K562 (cell line): ENCODE measurements around the gene CEP57. TPM values are rescaled to one million over a fixed set of nuclear protein-coding genes. Genes with fewer than 3 reads are reported as not detected.

Experiments
- BRCA1 ChIP-seq, 2 experiments: fragments of 450-650 bp in 1 of 2; sonication (generic) in 1 of 2; formaldehyde crosslinking in 1 of 2; IDR thresholded peaks; 2 replicates each; pipeline versions ENCODE4 v1.5.0 to v1.6.1; 2017 to 2020; ENCODE audit warnings: mild to moderate bottlenecking in 1 of 2, missing genetic modification reagents in 1 of 2
- CBX3 ChIP-seq, 2 experiments: IDR thresholded peaks; 1 replicate in 1 of 2; 2 replicates in 1 of 2; pipeline ENCODE4 v1.6.1; 2012; ENCODE audit warnings: inconsistent platforms in 2 of 2, low read length in 2 of 2, borderline replicate concordance in 1 of 2, control low read depth in 1 of 2
- EGR1 ChIP-seq: fragments of 450-650 bp; conservative IDR thresholded peaks from 2 replicates; pipeline ENCODE4 v1.6.1; 2017; ENCODE audit warnings: mild to moderate bottlenecking
- EP300 ChIP-seq: IDR thresholded peaks from 2 replicates; pipeline ENCODE4 v1.6.1; 2012; ENCODE audit warnings: low read length, improper control_type of control experiment
- ETS2 ChIP-seq: IDR thresholded peaks from 2 replicates; pipeline ENCODE4 v1.6.1; 2016; ENCODE audit warnings: borderline replicate concordance, missing genetic modification characterization, mild to moderate bottlenecking, moderate library complexity, missing compliant biosample characterization; ENCODE audit not compliant: poor library complexity, severe bottlenecking
- EZH2 ChIP-seq: IDR thresholded peaks from 2 replicates; pipeline ENCODE4 v1.6.1; 2012; ENCODE audit warnings: low read depth, mild to moderate bottlenecking, inconsistent platforms, low read length, borderline replicate concordance
- FOXA3 ChIP-seq, 2 experiments: fragments of 450-650 bp in 1 of 2; sonication (generic) in 1 of 2; formaldehyde crosslinking; IDR thresholded peaks in 1 of 2; conservative IDR thresholded peaks in 1 of 2; 2 replicates each; pipeline versions ENCODE4 v1.4.0 to v1.8.0; 2020 to 2022; ENCODE audit warnings: mild to moderate bottlenecking in 2 of 2, missing genetic modification reagents in 1 of 2
- GABPB2 ChIP-seq: fragments of 250-450 bp; sonication (Bioruptor Pico); conservative IDR thresholded peaks from 2 replicates; pipeline ENCODE4 v1.5.1; 2021; ENCODE audit warnings: mild to moderate bottlenecking
- GATA2 ChIP-seq: sonication (generic); formaldehyde crosslinking; IDR thresholded peaks from 2 replicates; pipeline ENCODE4 v1.4.0; 2020; ENCODE audit warnings: mild to moderate bottlenecking, missing genetic modification reagents
- GATAD2B ChIP-seq: fragments of 450-650 bp; IDR thresholded peaks from 2 replicates; pipeline ENCODE4 v1.6.1; 2017; ENCODE audit warnings: mild to moderate bottlenecking, borderline replicate concordance
- HDAC1 ChIP-seq, 2 experiments: fragments of 450-650 bp; IDR thresholded peaks; 2 replicates each; pipeline ENCODE4 v1.6.1; 2016 to 2017; ENCODE audit warnings: inconsistent platforms in 1 of 2, mild to moderate bottlenecking in 1 of 2, moderate library complexity in 1 of 2
- JUNB ChIP-seq: fragments of 450-650 bp; formaldehyde crosslinking; conservative IDR thresholded peaks from 2 replicates; pipeline ENCODE4 v1.4.0; 2020; ENCODE audit warnings: mild to moderate bottlenecking
- MCM3 ChIP-seq: fragments of 450-650 bp; IDR thresholded peaks from 2 replicates; pipeline ENCODE4 v1.6.1; 2016
- MCM7 ChIP-seq, 2 experiments: fragments of 450-650 bp; IDR thresholded peaks; 2 replicates each; pipeline ENCODE4 v1.6.1; 2016 to 2018
- NFIC ChIP-seq: fragments of 450-650 bp; IDR thresholded peaks from 2 replicates; pipeline ENCODE4 v1.6.1; 2017; ENCODE audit warnings: mild to moderate bottlenecking, inconsistent platforms
- PHF21A ChIP-seq: fragments of 450-650 bp; IDR thresholded peaks from 2 replicates; pipeline ENCODE4 v1.6.1; 2017; ENCODE audit warnings: low read depth, borderline replicate concordance
- PRMT5 ChIP-seq: sonication (generic); formaldehyde crosslinking; IDR thresholded peaks from 2 replicates; pipeline ENCODE4 v1.5.0; 2020; ENCODE audit warnings: missing genetic modification reagents
- RBM34 ChIP-seq: fragments of 200-400 bp; formaldehyde crosslinking; IDR thresholded peaks from 2 replicates; pipeline ENCODE4 v1.6.1; 2018; ENCODE audit warnings: low read length, borderline replicate concordance; ENCODE audit not compliant: insufficient read depth
- SIX5 ChIP-seq, 2 experiments: IDR thresholded peaks; 2 replicates each; pipeline ENCODE4 v1.6.1; 2011; ENCODE audit warnings: low read length in 2 of 2, borderline replicate concordance in 1 of 2, low read depth in 1 of 2, mild to moderate bottlenecking in 1 of 2, moderate library complexity in 1 of 2; ENCODE audit not compliant: insufficient read depth in 1 of 2
- STAG1 ChIP-seq: sonication (generic); formaldehyde crosslinking; IDR thresholded peaks from 2 replicates; pipeline ENCODE4 v1.5.0; 2020; ENCODE audit warnings: missing genetic modification reagents, borderline replicate concordance
- SUPT5H ChIP-seq: fragments of 450-650 bp; IDR thresholded peaks from 2 replicates; pipeline ENCODE4 v1.6.1; 2016
- TEAD1 ChIP-seq, 2 experiments: fragments of 450-650 bp in 1 of 2; sonication (generic) in 1 of 2; formaldehyde crosslinking; IDR thresholded peaks; 2 replicates each; pipeline versions ENCODE4 v1.4.0 to v1.8.0; 2020 to 2022; ENCODE audit warnings: mild to moderate bottlenecking in 2 of 2, missing genetic modification reagents in 1 of 2
- WHSC1 ChIP-seq: IDR thresholded peaks from one replicate; pipeline ENCODE4 v1.6.1; 2012; ENCODE audit warnings: low read length, control low read depth, inconsistent platforms
- ZBED1 ChIP-seq: IDR thresholded peaks from 2 replicates; pipeline ENCODE4 v1.6.1; 2014
- ZBTB8A ChIP-seq: fragments of 450-650 bp; IDR thresholded peaks from 2 replicates; pipeline ENCODE4 v1.6.1; 2018; ENCODE audit warnings: mild to moderate bottlenecking, moderate library complexity; ENCODE audit not compliant: partially characterized antibody
- ZFP36 ChIP-seq: fragments of 150-350 bp; IDR thresholded peaks from 2 replicates; pipeline ENCODE4 v1.6.1; 2018; ENCODE audit warnings: low read length, low read depth; ENCODE audit not compliant: partially characterized antibody
- ZKSCAN8 ChIP-seq: fragments of 200-800 bp; sonication (Bioruptor generic); IDR thresholded peaks from 2 replicates; pipeline ENCODE4 v1.6.1; 2016; ENCODE audit warnings: missing genetic modification characterization, missing compliant biosample characterization
- ZNF143 ChIP-seq: sonication (generic); formaldehyde crosslinking; IDR thresholded peaks from 2 replicates; pipeline ENCODE4 v1.9.0; 2022; ENCODE audit warnings: mild to moderate bottlenecking, missing genetic modification reagents
- ZNF282 ChIP-seq: sonication (generic); formaldehyde crosslinking; IDR thresholded peaks from 2 replicates; pipeline ENCODE4 v1.8.1; 2023; ENCODE audit warnings: missing genetic modification reagents
- ZNF316 ChIP-seq: fragments of 450-650 bp; IDR thresholded peaks from 2 replicates; pipeline ENCODE4 v1.6.1; 2016
- ZNF695 ChIP-seq: fragments of 450-650 bp; formaldehyde crosslinking; IDR thresholded peaks from 2 replicates; pipeline ENCODE4 v1.4.0; 2020; ENCODE audit warnings: mild to moderate bottlenecking, moderate library complexity
- polyA plus RNA-seq, 8 experiments: library from polyadenylated mRNA; depleted of rRNA in 4 of 8; stranded (reverse) in 5 of 8; unstranded in 3 of 8; fragments of >200 nt; fragmentation: Nextera tagmentation in 2 of 8; fragmentation: Illumina TruSeq in 1 of 8; extraction: Ambion mirVana in 2 of 8; extraction: Trizol in 1 of 8; gene quantifications; 2 replicates each; pipeline versions ENCODE4 v1.2.1 to v1.2.3, GENCODE V29; 2011 to 2014; ENCODE audit warnings: inconsistent platforms in 1 of 8, missing spikeins in 1 of 8
- total RNA-seq, 7 experiments: library from RNA; depleted of rRNA in 6 of 7; stranded (reverse); fragments of >200 nt in 6 of 7; fragmentation: Illumina TruSeq in 2 of 7; extraction: Trizol in 2 of 7; gene quantifications; 2 replicates each; pipeline versions ENCODE4 v1.2.1 to v1.2.3, GENCODE V29; 2011 to 2021; ENCODE audit warnings: low replicate concordance in 1 of 7
- TF ChIP-seq, protein P1 (sequence below): IDR thresholded peaks from 2 replicates; pipeline ENCODE4 v1.6.1; 2014; ENCODE audit warnings: antibody characterized with exemption

CEP57 gene
- total and polyA plus RNA-seq, 9 of the 15 experiments (the other 6 are each of a cell fraction or from before 2014, with no cell fraction given) = 25.1 to 88.1 (median 65.2) TPM

DNA sequence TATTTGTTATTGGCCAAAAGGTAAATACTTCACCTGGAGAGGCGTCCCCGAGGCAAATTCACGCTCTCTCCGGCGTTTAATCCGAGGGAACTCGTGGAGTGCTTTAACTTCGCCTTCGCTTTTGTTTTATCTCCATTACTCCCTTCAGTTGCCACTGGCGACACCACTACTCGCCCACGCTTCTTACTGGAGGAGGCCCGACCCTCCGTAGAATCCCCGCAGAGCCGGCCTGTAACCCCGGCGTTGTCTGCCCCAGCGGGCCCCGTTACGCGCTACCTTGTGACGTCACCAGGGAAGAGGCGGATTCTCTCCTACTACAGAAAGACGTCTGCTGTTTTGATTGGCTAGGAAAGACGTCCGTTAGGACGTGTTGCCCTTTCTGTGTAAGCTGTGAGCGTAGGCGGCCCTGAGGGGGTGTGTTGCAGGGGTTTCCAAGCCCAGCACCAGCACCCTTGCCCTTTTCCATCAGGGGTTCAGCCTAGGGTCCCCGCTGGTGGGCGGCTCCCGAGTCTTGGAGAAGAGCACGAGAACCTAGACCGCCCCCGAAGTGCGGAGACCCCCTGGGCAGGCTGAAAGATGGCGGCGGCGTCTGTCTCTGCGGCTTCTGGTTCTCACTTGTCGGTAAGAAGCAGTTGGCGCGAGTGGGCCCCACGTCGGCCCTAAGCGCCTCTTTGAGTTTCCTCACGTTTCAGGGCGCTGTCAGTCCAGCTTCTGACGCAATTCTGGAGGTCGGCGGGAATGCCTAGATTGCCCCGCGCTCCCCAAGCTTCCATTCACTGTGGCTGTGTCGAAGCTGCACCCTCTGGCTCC is at the start of gene CEP57 (continued):
- TF ChIP-seq SIX5 (IDR thresholded peaks at IDR 0.05; ENCODE audit: borderline replicate concordance in 1 of 2, insufficient read depth in 1 of 2, low read depth in 1 of 2, low read length in 2 of 2) (no peak), EP300 (no peak), ZNF316 (no peak), MCM3 (no peak), EZH2 (no peak), ZBED1 (no peak), PRMT5 (no peak), ETS2 (tag) (no peak), BRCA1 (IDR thresholded peaks at IDR 0.05) (no peak), BRCA1 (CRISPR knock-in tag; IDR thresholded peaks at IDR 0.05) (no peak), PHF21A (no peak), ZKSCAN8 (CRISPR knock-in tag) (no peak), GATAD2B (no peak; the same call in 1 of the 2 replicates), JUNB (CRISPR knock-in tag) (no peak), EGR1 (peak; percentile 99), ZNF695 (CRISPR knock-in tag) (no peak), NFIC (no peak), STAG1 (no peak), FOXA3 (CRISPR knock-in tag; conservative IDR thresholded peaks at IDR 0.05 in 1 of 2, IDR thresholded peaks at IDR 0.05 in 1 of 2) (no peak), ZBTB8A (no peak), HDAC1 (IDR thresholded peaks at IDR 0.05) (0 out of 4 replicates have a peak, but pooled peaks of 1 of the 2 experiments have one; percentile 35), WHSC1 (no peak), SUPT5H (peak; percentile 87), CBX3 (IDR thresholded peaks at IDR 0.05; ENCODE audit: borderline replicate concordance in 1 of 2, low read length in 2 of 2) (0 out of 3 replicates have a peak, but pooled peaks of 1 of the 2 experiments have one; percentile 3), TEAD1 (CRISPR knock-in tag; IDR thresholded peaks at IDR 0.05) (0 out of 4 replicates have a peak, but pooled peaks of 1 of the 2 experiments have one; percentile 12), GABPB2 (CRISPR knock-in tag) (no peak), RBM34 (no peak), MCM7 (IDR thresholded peaks at IDR 0.05) (no peak), GATA2 (CRISPR knock-in tag) (no peak), ZFP36 (no peak), ZNF143 (CRISPR knock-in tag) (no peak), ZNF282 (CRISPR knock-in tag) (no peak)
- TF ChIP-seq, protein P1, sequence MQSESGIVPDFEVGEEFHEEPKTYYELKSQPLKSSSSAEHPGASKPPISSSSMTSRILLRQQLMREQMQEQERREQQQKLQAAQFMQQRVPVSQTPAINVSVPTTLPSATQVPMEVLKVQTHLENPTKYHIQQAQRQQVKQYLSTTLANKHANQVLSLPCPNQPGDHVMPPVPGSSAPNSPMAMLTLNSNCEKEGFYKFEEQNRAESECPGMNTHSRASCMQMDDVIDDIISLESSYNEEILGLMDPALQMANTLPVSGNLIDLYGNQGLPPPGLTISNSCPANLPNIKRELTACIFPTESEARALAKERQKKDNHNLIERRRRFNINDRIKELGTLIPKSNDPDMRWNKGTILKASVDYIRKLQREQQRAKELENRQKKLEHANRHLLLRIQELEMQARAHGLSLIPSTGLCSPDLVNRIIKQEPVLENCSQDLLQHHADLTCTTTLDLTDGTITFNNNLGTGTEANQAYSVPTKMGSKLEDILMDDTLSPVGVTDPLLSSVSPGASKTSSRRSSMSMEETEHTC = no peak
